Kidney (tissue), 14 donors: ENCODE data around the gene RPS6KA2. TPM values are rescaled to one million over a fixed set of nuclear protein-coding genes. Genes with fewer than 3 reads are reported as not detected.

Source experiments
- DNase-seq, 5 donors: peaks; one replicate each; pipeline ENCODE4 v3.0.0-alpha.2; 2013 to 2020
- FAIRE-seq: peaks from 2 replicates; lab custom pipeline; 2012; peaks lifted over from hg19 to GRCh38; lab: Jason Lieb, UNC
- H3K27ac ChIP-seq, 2 donors: one replicate each; pipeline ENCODE4 v1.7.0; 2013; ENCODE audit warnings: low read depth in 2 of 2, low read length in 2 of 2, inconsistent platforms in 1 of 2
- H3K27me3 ChIP-seq: one replicate; pipeline ENCODE4 v1.7.1; 2013; ENCODE audit warnings: low read length, inconsistent platforms; ENCODE audit not compliant: control insufficient read depth, insufficient read depth
- H3K36me3 ChIP-seq, 3 donors: one replicate each; pipeline versions ENCODE4 v1.7.0 to v1.7.1; 2013; ENCODE audit warnings: low read length in 3 of 3, control low read depth in 1 of 3, inconsistent platforms in 1 of 3; ENCODE audit not compliant: insufficient read depth in 3 of 3, control insufficient read depth in 2 of 3
- H3K4me1 ChIP-seq, 3 donors: one replicate each; pipeline versions ENCODE4 v1.7.0 to v1.7.1; 2013; ENCODE audit warnings: low read length in 3 of 3, inconsistent platforms in 1 of 3, low read depth in 1 of 3; ENCODE audit not compliant: control insufficient read depth in 2 of 3, insufficient read depth in 2 of 3
- H3K4me3 ChIP-seq, 3 donors: one replicate each; pipeline versions ENCODE4 v1.7.0 to v1.8.1; 2013; ENCODE audit warnings: low read length in 3 of 3, control low read depth in 1 of 3, inconsistent platforms in 1 of 3
- H3K9ac ChIP-seq, 3 donors: one replicate each; pipeline versions ENCODE4 v1.7.0 to v1.7.1; 2013; ENCODE audit warnings: low read length in 3 of 3, control low read depth in 1 of 3, inconsistent platforms in 1 of 3
- H3K9me3 ChIP-seq, 3 donors: one replicate each; pipeline versions ENCODE4 v1.7.0 to v1.7.1; 2013; ENCODE audit warnings: low read length in 3 of 3, control low read depth in 1 of 3, inconsistent platforms in 1 of 3; ENCODE audit not compliant: control insufficient read depth in 2 of 3, insufficient read depth in 1 of 3
- intact Hi-C: fragments of 100-400 bp; cut with DNase I; formaldehyde crosslinking; loops from one replicate; pipeline ENCODE4 v1.11.1; 2022
- polyA plus RNA-seq: library from polyadenylated mRNA; stranded (reverse); fragments of 350-450 nt; fragmentation: Illumina TruSeq; extraction: RNeasy Lipid Tissue Mini Kit (QIAGEN cat#74804); gene quantifications from one replicate; pipeline ENCODE4 v1.2.3, GENCODE V29; 2014; ENCODE audit warnings: low read depth, low replicate concordance; ENCODE audit not compliant: insufficient read depth
- total RNA-seq: library from RNA; stranded (reverse); fragmentation: NEBNext Ultra II Directional; extraction: Animal tissue kit (Norgen Biotek cat#: 25700); gene quantifications from one replicate; pipeline ENCODE4 v1.2.1, GENCODE V29; 2021
- TF ChIP-seq, protein P1 (sequence below): IDR thresholded peaks from 3 replicates; pipeline ENCODE4 v1.5.1; 2012; ENCODE audit warnings: mild to moderate bottlenecking, moderate library complexity, borderline replicate concordance; ENCODE audit not compliant: insufficient read depth; ENCODE audit errors: extremely low read depth
- donor health status: control.
- donor health status: control.
- donor health status: control.
- donor health status: control.
- donor health status: control.
- donor health status: DM: yes; HTN: yes; CAD: no.
- donor health status: Normal renal cell carcinoma (clear cell type).

The RPS6KA2 gene
- total and polyA plus RNA-seq, 2 donors from 2014 or later: 12.3 to 61.2 TPM

- H3K27ac ChIP-seq: peak overlapping the region in 1 of 2 donors; percentile 32
- no peaks in the 10 kb centered on the region for H3K27me3 ChIP-seq
Measured at GRCh38 chr6:166615059-166615770, 11.8 kb downstream of the RPS6KA2 start.

DNA sequence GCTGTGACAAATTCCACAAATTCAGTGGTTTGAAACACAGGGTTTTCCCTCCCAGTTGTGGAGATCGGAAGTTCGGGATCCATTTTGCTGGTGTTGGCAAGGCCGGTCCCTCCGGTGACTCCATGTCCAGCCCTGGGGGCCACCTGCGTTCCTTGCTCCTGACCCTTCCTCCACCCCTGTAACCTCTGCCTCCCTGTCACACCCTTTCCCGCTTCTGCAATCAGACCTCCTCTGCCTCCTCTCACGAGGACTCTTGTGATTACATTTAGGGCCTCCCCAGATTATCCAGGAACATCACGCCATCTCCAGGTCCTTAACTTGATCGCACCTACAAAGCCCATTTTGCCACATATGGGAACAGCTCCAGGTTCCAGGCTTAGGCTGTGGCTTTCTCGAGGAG lies 12.5 kb downstream of the RPS6KA2 start:
- peaks cover 0 to 7% (median 0%) of the 10 kb centered on the region in 3 donors for H3K36me3 ChIP-seq
- no peak overlapping the region for H3K4me3 ChIP-seq
- H3K27me3 ChIP-seq: no peaks in the 10 kb centered on the region
- DNase-seq (peak in 1 of 5 donors; percentile 45), FAIRE-seq (no peak)
- intact Hi-C loops: no loop called here
- H3K4me1 ChIP-seq: peaks cover 4 to 18% (median 12%) of the 10 kb centered on the region in 3 donors
- no peaks in the 10 kb centered on the region for H3K9me3 ChIP-seq
- H3K9ac ChIP-seq: no peak overlapping the region
- TF ChIP-seq, protein P1, sequence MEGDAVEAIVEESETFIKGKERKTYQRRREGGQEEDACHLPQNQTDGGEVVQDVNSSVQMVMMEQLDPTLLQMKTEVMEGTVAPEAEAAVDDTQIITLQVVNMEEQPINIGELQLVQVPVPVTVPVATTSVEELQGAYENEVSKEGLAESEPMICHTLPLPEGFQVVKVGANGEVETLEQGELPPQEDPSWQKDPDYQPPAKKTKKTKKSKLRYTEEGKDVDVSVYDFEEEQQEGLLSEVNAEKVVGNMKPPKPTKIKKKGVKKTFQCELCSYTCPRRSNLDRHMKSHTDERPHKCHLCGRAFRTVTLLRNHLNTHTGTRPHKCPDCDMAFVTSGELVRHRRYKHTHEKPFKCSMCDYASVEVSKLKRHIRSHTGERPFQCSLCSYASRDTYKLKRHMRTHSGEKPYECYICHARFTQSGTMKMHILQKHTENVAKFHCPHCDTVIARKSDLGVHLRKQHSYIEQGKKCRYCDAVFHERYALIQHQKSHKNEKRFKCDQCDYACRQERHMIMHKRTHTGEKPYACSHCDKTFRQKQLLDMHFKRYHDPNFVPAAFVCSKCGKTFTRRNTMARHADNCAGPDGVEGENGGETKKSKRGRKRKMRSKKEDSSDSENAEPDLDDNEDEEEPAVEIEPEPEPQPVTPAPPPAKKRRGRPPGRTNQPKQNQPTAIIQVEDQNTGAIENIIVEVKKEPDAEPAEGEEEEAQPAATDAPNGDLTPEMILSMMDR: no peak
- H3K27ac ChIP-seq: peak overlapping the region in 1 of 2 donors; percentile 32

More at GRCh38 chr6:166615059-166615770, 11.8 kb downstream of the RPS6KA2 start:
- H3K4me3 ChIP-seq: no peak overlapping the region
- no peaks in the 10 kb centered on the region for H3K9me3 ChIP-seq
- TF ChIP-seq, protein P1: no peak
- H3K9ac ChIP-seq: no peak overlapping the region
- H3K36me3 ChIP-seq: peaks cover 0 to 7% (median 0%) of the 10 kb centered on the region in 3 donors
- DNase-seq: peak in 1 of 5 donors; percentile 73
- peaks cover 4 to 18% (median 18%) of the 10 kb centered on the region in 3 donors for H3K4me1 ChIP-seq
- FAIRE-seq: no peak
- intact Hi-C loops: no loop called here

DNA sequence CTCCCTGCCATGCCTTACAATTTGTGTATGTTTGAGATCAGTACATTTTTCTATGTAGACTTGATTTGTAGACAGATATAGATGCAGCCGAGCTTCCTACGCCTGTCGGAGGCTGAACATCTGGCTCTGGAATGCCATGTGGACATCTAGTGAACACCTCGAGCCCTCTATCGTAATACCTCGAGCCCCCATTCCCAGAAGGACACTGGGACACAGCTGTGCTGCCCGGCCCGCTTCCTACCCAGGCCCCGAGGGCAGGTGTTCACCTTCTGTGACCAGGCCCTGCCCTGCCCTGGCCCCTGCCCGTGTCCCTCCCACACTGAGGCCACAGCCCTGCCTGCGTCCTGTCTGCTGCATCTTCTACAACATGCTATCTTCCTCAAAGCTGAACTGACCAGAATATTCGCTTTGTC lies 12.9 kb downstream of the RPS6KA2 start:
- H3K27ac ChIP-seq: no peak overlapping the region
- H3K9me3 ChIP-seq: no peaks in the 10 kb centered on the region
- H3K4me3 ChIP-seq: no peak overlapping the region
- no peak overlapping the region for H3K9ac ChIP-seq
- no peaks in the 10 kb centered on the region for H3K27me3 ChIP-seq
- peaks cover 4 to 17% (median 8%) of the 10 kb centered on the region in 3 donors for H3K4me1 ChIP-seq
- intact Hi-C loops: no loop called here
- TF ChIP-seq, protein P1: no peak
- peak in 1 of 5 donors; percentile 76 for DNase-seq
- H3K36me3 ChIP-seq: peaks cover 0 to 7% (median 0%) of the 10 kb centered on the region in 3 donors
- no peak for FAIRE-seq
